GM21390 (cell line): ENCODE results near the gene LTF.

Source experiments
- ATAC-seq: cut with Tn5 transposase; IDR thresholded peaks from one replicate; pipeline ENCODE4 v1.9.1; 2021; ENCODE audit not compliant: unreplicated experiment

The LTF gene

GRCh38 chr3:46491089-46492070 is 26.7 kb upstream of the LTF start:
- ATAC-seq: no peak

- ATAC-seq: no peak
These were observed 25.8 kb upstream of the LTF start for GRCh38 chr3:46490338-46491084.

GRCh38 chr3:46489875-46490274 is 25.2 kb upstream of the LTF start:
- ATAC-seq: no peak

- no peak for ATAC-seq
These were observed 24.7 kb upstream of the LTF start for GRCh38 chr3:46489381-46489780.

- ATAC-seq: peak; percentile 92
These were observed 24.1 kb upstream of the LTF start for GRCh38 chr3:46488735-46489361.

- ATAC-seq: no peak
These were observed 21.1 kb upstream of the LTF start for GRCh38 chr3:46485779-46486175.

GRCh38 chr3:46484911-46485778 is 20.4 kb upstream of the LTF start:
- no peak for ATAC-seq

- no peak for ATAC-seq
These were observed 19.7 kb upstream of the LTF start for GRCh38 chr3:46484388-46484787.

GRCh38 chr3:46483825-46484224 is 19.1 kb upstream of the LTF start:
- ATAC-seq: no peak

GRCh38 chr3:46482632-46483350 is 18.1 kb upstream of the LTF start:
- no peak for ATAC-seq

- no peak for ATAC-seq
These were observed 16.9 kb upstream of the LTF start for GRCh38 chr3:46481636-46482035.

GRCh38 chr3:46480491-46481195 is 15.9 kb upstream of the LTF start:
- ATAC-seq: no peak

- ATAC-seq: no peak
These were observed 15.0 kb upstream of the LTF start for GRCh38 chr3:46479696-46480095.

GRCh38 chr3:46479021-46479420 is 14.3 kb upstream of the LTF start:
- ATAC-seq: no peak

- ATAC-seq: no peak
These were observed 13.6 kb upstream of the LTF start for GRCh38 chr3:46478341-46478740.

- ATAC-seq: no peak
These were observed 13.1 kb upstream of the LTF start for GRCh38 chr3:46477756-46478155.

GRCh38 chr3:46477145-46477544 is 12.4 kb upstream of the LTF start:
- ATAC-seq: no peak

- ATAC-seq: no peak
These were observed 8.0 kb upstream of the LTF start for GRCh38 chr3:46472736-46473135.

GRCh38 chr3:46471371-46471914 is 6.7 kb upstream of the LTF start:
- ATAC-seq: no peak
